ENCODE measurements around the gene TUBB6.

The TUBB6 gene

DNA sequence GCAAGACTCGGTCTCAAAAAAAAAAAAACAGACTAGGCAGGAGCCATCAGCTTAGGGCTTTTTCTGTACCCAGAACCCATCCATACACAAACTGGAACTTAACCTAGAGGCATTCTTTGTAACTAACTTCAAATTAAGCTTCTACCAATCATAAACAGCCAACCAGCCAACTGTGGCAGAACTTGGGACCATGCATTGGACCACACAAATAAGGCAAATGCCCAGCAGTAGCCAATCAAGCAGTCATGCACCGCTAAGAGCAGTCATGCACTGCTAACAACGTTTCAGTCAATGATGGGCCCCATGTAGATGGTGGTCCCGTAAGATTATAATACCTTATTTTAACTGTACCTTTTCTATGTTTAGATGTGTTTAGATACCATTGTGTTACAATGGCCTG, 22.7 kb downstream of the TUBB6 start:
- H3K79me2 ChIP-seq (ENCODE audit: insufficient read depth, low read depth): no peaks in the 10 kb centered on the region

DNA sequence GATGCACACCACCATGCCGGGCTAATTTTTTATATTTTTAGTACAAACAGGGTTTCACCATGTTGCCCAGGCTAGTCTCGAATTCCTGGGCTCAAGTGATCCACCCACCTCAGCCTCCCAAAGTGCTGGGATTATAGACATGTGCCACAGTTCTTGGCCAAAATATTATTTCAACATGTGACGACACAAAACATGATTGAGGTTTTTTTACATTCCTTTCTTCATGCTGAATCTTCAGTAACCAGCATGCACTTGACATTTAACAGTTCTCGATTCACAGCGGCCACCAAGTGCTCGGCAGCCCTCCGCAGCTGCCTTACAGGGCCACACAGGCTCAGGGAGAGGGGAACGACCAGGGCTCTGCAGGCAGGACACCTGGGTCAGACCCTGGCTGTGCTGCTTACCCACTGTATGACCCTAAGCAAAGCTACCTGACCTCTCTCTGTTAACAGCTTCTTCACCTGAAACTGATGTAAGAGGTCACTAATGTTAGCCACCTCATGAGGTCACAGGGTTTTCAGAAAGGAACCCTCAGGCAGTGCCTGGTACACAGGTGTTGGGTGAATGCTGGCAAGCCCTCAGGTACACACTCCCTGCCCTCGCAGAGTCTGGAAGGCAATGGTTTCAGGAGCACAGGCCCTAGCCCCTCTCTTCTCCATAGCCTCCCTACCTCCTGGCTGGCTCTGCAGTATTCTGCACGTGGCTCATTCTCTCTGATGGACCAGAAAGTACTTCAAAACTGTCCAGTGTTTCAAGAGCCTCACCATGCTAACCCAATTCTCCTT, 25.7 kb downstream of the TUBB6 start:
- no peak overlapping the region for H3K4me3 ChIP-seq (IDR thresholded peaks at IDR 0.05; ENCODE audit: insufficient read depth, low read depth, low read length)
- H3K9ac ChIP-seq: no peak overlapping the region
- TF ChIP-seq, protein P1, sequence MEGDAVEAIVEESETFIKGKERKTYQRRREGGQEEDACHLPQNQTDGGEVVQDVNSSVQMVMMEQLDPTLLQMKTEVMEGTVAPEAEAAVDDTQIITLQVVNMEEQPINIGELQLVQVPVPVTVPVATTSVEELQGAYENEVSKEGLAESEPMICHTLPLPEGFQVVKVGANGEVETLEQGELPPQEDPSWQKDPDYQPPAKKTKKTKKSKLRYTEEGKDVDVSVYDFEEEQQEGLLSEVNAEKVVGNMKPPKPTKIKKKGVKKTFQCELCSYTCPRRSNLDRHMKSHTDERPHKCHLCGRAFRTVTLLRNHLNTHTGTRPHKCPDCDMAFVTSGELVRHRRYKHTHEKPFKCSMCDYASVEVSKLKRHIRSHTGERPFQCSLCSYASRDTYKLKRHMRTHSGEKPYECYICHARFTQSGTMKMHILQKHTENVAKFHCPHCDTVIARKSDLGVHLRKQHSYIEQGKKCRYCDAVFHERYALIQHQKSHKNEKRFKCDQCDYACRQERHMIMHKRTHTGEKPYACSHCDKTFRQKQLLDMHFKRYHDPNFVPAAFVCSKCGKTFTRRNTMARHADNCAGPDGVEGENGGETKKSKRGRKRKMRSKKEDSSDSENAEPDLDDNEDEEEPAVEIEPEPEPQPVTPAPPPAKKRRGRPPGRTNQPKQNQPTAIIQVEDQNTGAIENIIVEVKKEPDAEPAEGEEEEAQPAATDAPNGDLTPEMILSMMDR (conservative IDR thresholded peaks at IDR 0.05; ENCODE audit: low read depth, low read length): no peak
- no peaks in the 10 kb centered on the region for H3K79me2 ChIP-seq (ENCODE audit: insufficient read depth, low read depth)
- no peak overlapping the region for H2AFZ ChIP-seq (ENCODE audit: low read depth)
- peaks cover 18% of the 10 kb centered on the region for H3K4me1 ChIP-seq (ENCODE audit: low read depth, poor library complexity, severe bottlenecking)
- H3K27ac ChIP-seq: no peak overlapping the region
- no peaks in the 10 kb centered on the region; the same call in 1 of the 2 replicates for H3K27me3 ChIP-seq (ENCODE audit: insufficient read depth, low read depth)
- peaks cover 5% of the 10 kb centered on the region; the same call in 1 of the 2 replicates for H4K20me1 ChIP-seq (ENCODE audit: insufficient read depth)
- no peak overlapping the region for H3K4me2 ChIP-seq
- H3K36me3 ChIP-seq (ENCODE audit: insufficient read depth): no peaks in the 10 kb centered on the region

More for the DNA sequence above, 22.7 kb downstream of the TUBB6 start:
- H3K4me3 ChIP-seq (IDR thresholded peaks at IDR 0.05; ENCODE audit: insufficient read depth, low read depth, low read length): no peak overlapping the region
- H3K9ac ChIP-seq: no peak overlapping the region
- H3K4me2 ChIP-seq: no peak overlapping the region
- H3K27me3 ChIP-seq (ENCODE audit: insufficient read depth, low read depth): no peaks in the 10 kb centered on the region; the same call in 1 of the 2 replicates
- H2AFZ ChIP-seq (ENCODE audit: low read depth): no peak overlapping the region
- H3K4me1 ChIP-seq (ENCODE audit: low read depth, poor library complexity, severe bottlenecking): no peaks in the 10 kb centered on the region
- peaks cover 2% of the 10 kb centered on the region; the same call in 1 of the 2 replicates for H4K20me1 ChIP-seq (ENCODE audit: insufficient read depth)
- no peak overlapping the region for H3K27ac ChIP-seq
- TF ChIP-seq, protein P1 (conservative IDR thresholded peaks at IDR 0.05; ENCODE audit: low read depth, low read length): no peak
- no peaks in the 10 kb centered on the region; the same call in 1 of the 2 replicates for H3K36me3 ChIP-seq (ENCODE audit: insufficient read depth)

DNA sequence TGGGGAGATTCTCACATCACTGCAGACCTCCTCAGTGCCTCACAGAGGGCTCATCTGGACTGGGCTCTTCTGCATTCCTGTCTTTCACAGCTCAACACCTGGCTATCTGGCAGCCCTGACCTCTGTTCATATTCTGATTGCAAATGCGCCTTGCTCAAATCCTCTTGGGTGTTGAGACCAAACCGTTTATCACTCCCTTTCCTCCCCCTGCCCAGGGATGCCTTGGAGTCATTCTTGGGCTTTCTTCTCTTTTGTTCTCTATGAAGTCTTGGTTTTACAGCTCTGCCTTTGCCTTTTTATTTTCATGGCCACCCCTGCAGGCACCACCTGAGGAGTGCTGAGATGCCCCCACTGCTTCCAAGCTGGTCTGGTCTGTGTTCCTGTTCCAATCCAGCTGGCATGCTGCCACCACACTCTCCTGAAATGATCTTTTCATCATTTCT, 26.3 kb downstream of the TUBB6 start:
- TF ChIP-seq, protein P1 (conservative IDR thresholded peaks at IDR 0.05; ENCODE audit: low read depth, low read length): no peak
- H3K36me3 ChIP-seq (ENCODE audit: insufficient read depth): no peaks in the 10 kb centered on the region
- H3K4me2 ChIP-seq: no peak overlapping the region
- no peak overlapping the region for H3K9ac ChIP-seq
- no peaks in the 10 kb centered on the region for H3K79me2 ChIP-seq (ENCODE audit: insufficient read depth, low read depth)
- H3K4me1 ChIP-seq (ENCODE audit: low read depth, poor library complexity, severe bottlenecking): peaks cover 18% of the 10 kb centered on the region
- no peak overlapping the region for H2AFZ ChIP-seq (ENCODE audit: low read depth)
- H3K27ac ChIP-seq: no peak overlapping the region
- no peak overlapping the region for H3K4me3 ChIP-seq (IDR thresholded peaks at IDR 0.05; ENCODE audit: insufficient read depth, low read depth, low read length)
- no peaks in the 10 kb centered on the region; the same call in 1 of the 2 replicates for H3K27me3 ChIP-seq (ENCODE audit: insufficient read depth, low read depth)
- H4K20me1 ChIP-seq (ENCODE audit: insufficient read depth): peaks cover 5% of the 10 kb centered on the region; the same call in 1 of the 2 replicates

DNA sequence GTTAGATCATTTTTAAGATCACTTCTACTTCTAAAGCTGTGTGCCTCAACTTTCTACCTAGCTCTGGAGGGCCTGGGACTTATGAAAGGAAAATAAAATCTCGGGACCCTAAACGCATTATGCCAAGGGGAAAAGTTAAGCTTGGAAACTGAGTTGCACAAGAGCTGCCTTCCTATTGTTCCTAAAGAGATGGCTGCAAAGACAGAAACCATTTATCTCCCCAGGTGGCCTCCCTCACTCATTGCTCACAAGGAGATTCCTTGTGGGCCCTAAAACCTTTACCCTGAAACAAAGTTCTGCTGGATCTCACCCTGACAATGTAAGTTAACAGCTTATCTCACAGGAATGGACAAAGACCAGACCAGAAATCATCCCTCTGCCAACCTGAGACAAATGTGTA, 26.8 kb downstream of the TUBB6 start:
- H3K4me3 ChIP-seq (IDR thresholded peaks at IDR 0.05; ENCODE audit: insufficient read depth, low read depth, low read length): no peak overlapping the region
- no peaks in the 10 kb centered on the region for H3K36me3 ChIP-seq (ENCODE audit: insufficient read depth)
- H3K27me3 ChIP-seq (ENCODE audit: insufficient read depth, low read depth): no peaks in the 10 kb centered on the region; the same call in 1 of the 2 replicates
- H3K9ac ChIP-seq: no peak overlapping the region
- TF ChIP-seq, protein P1 (conservative IDR thresholded peaks at IDR 0.05; ENCODE audit: low read depth, low read length): no peak
- H3K79me2 ChIP-seq (ENCODE audit: insufficient read depth, low read depth): no peaks in the 10 kb centered on the region
- H4K20me1 ChIP-seq (ENCODE audit: insufficient read depth): peaks cover 5% of the 10 kb centered on the region; the same call in 1 of the 2 replicates
- peaks cover 18% of the 10 kb centered on the region for H3K4me1 ChIP-seq (ENCODE audit: low read depth, poor library complexity, severe bottlenecking)
- no peak overlapping the region for H3K4me2 ChIP-seq
- H2AFZ ChIP-seq (ENCODE audit: low read depth): no peak overlapping the region
- no peak overlapping the region for H3K27ac ChIP-seq
